ENCODE data around the gene HOXA9.

GRCh38 chr7:27113991-27114769, 51.2 kb downstream of the HOXA9 start:
- TF ChIP-seq, protein P1, sequence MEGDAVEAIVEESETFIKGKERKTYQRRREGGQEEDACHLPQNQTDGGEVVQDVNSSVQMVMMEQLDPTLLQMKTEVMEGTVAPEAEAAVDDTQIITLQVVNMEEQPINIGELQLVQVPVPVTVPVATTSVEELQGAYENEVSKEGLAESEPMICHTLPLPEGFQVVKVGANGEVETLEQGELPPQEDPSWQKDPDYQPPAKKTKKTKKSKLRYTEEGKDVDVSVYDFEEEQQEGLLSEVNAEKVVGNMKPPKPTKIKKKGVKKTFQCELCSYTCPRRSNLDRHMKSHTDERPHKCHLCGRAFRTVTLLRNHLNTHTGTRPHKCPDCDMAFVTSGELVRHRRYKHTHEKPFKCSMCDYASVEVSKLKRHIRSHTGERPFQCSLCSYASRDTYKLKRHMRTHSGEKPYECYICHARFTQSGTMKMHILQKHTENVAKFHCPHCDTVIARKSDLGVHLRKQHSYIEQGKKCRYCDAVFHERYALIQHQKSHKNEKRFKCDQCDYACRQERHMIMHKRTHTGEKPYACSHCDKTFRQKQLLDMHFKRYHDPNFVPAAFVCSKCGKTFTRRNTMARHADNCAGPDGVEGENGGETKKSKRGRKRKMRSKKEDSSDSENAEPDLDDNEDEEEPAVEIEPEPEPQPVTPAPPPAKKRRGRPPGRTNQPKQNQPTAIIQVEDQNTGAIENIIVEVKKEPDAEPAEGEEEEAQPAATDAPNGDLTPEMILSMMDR (IDR thresholded peaks at IDR 0.05): no peak
- TF ChIP-seq EZH2 (IDR thresholded peaks at IDR 0.05): no peak
- no peak for TF ChIP-seq EZH2phosphoT487 (IDR thresholded peaks at IDR 0.05)
